IMR-90 (cell line): ENCODE results near the gene PUM2.

Experiments
- BHLHE40 ChIP-seq: fragments of 150-350 bp; IDR thresholded peaks from 2 replicates; pipeline ENCODE4 v1.6.1; 2016; ENCODE audit warnings: mild to moderate bottlenecking, low read depth, low read length
- CEBPB ChIP-seq: IDR thresholded peaks from 2 replicates; pipeline ENCODE4 v1.6.1; 2012; ENCODE audit warnings: low read depth, low read length, improper control_type of control experiment
- CHD1 ChIP-seq: IDR thresholded peaks from 2 replicates; pipeline ENCODE4 v1.6.1; 2012; ENCODE audit warnings: low read depth, low read length, improper control_type of control experiment
- CTCF ChIP-seq: conservative IDR thresholded peaks from 2 replicates; pipeline ENCODE4 v1.5.1; 2012; ENCODE audit warnings: mild to moderate bottlenecking, low read depth, low read length, improper control_type of control experiment
- FOS ChIP-seq: fragments of 150-350 bp; IDR thresholded peaks from 2 replicates; pipeline ENCODE4 v1.6.1; 2016; ENCODE audit warnings: low read depth, low read length
- MAFK ChIP-seq: IDR thresholded peaks from 2 replicates; pipeline ENCODE4 v1.6.1; 2012; ENCODE audit warnings: low read depth, low read length, improper control_type of control experiment
- MXI1 ChIP-seq: IDR thresholded peaks from 2 replicates; pipeline ENCODE4 v1.6.1; 2012; ENCODE audit warnings: low read depth, mild to moderate bottlenecking, low read length, moderate library complexity, borderline replicate concordance
- NFE2L2 ChIP-seq: fragments of 150-350 bp; IDR thresholded peaks from 2 replicates; pipeline ENCODE4 v1.6.1; 2016; ENCODE audit warnings: low read depth, mild to moderate bottlenecking, low read length
- POLR2A ChIP-seq: IDR thresholded peaks from 2 replicates; pipeline ENCODE4 v1.6.1; 2012; ENCODE audit warnings: mild to moderate bottlenecking, low read depth, low read length
- RAD21 ChIP-seq: IDR thresholded peaks from 2 replicates; pipeline ENCODE4 v1.6.1; 2012; ENCODE audit warnings: low read length, improper control_type of control experiment
- RCOR1 ChIP-seq: IDR thresholded peaks from 2 replicates; pipeline ENCODE4 v1.6.1; 2012; ENCODE audit warnings: mild to moderate bottlenecking, low read length, improper control_type of control experiment; ENCODE audit not compliant: insufficient replicate concordance
- SMC3 ChIP-seq: fragments of 150-350 bp; IDR thresholded peaks from 2 replicates; pipeline ENCODE4 v1.6.1; 2016; ENCODE audit warnings: low read depth, mild to moderate bottlenecking, antibody characterized with exemption, low read length, moderate library complexity
- USF2 ChIP-seq: fragments of 150-350 bp; IDR thresholded peaks from 2 replicates; pipeline ENCODE4 v1.6.1; 2017; ENCODE audit warnings: mild to moderate bottlenecking, antibody characterized with exemption, low read length, low read depth
- TF ChIP-seq, protein P1 (sequence below): fragments of 150-350 bp; IDR thresholded peaks from 2 replicates; pipeline ENCODE4 v1.6.1; 2016; ENCODE audit warnings: low read depth, mild to moderate bottlenecking, low read length, moderate library complexity, borderline replicate concordance

DNA sequence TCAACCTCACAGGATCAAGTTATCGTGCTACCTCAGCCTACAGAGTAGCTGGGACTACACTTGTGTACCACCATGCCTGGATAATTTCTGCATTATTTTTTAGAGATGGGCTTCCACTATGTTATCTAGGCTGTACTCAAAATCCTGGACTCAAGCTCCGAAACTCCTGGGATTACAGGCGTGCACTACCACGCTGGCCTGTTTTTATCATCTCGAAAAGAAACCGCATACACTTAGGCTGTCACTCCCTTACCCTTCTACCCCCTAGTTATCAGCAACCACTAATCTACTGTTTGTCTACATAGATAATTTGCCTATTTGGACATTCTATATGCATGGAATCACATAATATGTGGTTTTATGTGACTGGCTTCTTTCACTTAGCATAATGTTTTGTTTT is 8.5 kb upstream of the PUM2 start:
- TF ChIP-seq CTCF = no peak
- no peak for TF ChIP-seq MXI1
- TF ChIP-seq POLR2A = no peak
- TF ChIP-seq, protein P1, sequence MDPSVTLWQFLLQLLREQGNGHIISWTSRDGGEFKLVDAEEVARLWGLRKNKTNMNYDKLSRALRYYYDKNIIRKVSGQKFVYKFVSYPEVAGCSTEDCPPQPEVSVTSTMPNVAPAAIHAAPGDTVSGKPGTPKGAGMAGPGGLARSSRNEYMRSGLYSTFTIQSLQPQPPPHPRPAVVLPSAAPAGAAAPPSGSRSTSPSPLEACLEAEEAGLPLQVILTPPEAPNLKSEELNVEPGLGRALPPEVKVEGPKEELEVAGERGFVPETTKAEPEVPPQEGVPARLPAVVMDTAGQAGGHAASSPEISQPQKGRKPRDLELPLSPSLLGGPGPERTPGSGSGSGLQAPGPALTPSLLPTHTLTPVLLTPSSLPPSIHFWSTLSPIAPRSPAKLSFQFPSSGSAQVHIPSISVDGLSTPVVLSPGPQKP = no peak
- TF ChIP-seq MAFK = no peak
- no peak for TF ChIP-seq RAD21
- TF ChIP-seq USF2 = no peak
- TF ChIP-seq CHD1 = no peak
- no peak for TF ChIP-seq CEBPB
- TF ChIP-seq BHLHE40 = no peak
- no peak for TF ChIP-seq SMC3
- no peak for TF ChIP-seq FOS
- no peak for TF ChIP-seq RCOR1
- no peak for TF ChIP-seq NFE2L2
